HG03135 (cell line): ENCODE results near the gene PANX2.
"Not testable (repeated sequence)": the region's sequence is repeated elsewhere in the genome, so short reads cannot be mapped to it uniquely, and the experiment has no call there.

Experiments used
- ATAC-seq: cut with Tn5 transposase; IDR thresholded peaks from one replicate; pipeline ENCODE4 v1.9.1; 2021; ENCODE audit warnings: mild to moderate bottlenecking, moderate library complexity; ENCODE audit not compliant: unreplicated experiment

The PANX2 gene

GRCh38 chr22:50147258-50148165, 23.0 kb upstream of the PANX2 start:
- not testable (repeated sequence) for ATAC-seq

GRCh38 chr22:50148166-50148500, 22.4 kb upstream of the PANX2 start:
- no peak for ATAC-seq

- ATAC-seq = no peak
These were observed 21.4 kb upstream of the PANX2 start for GRCh38 chr22:50148991-50149721.

- no peak for ATAC-seq
These were observed 20.1 kb upstream of the PANX2 start for GRCh38 chr22:50150161-50151129.

GRCh38 chr22:50151571-50152537, 18.7 kb upstream of the PANX2 start:
- ATAC-seq = no peak

- ATAC-seq = no peak
These were observed 17.3 kb upstream of the PANX2 start for GRCh38 chr22:50153056-50153755.

- ATAC-seq = no peak
These were observed 16.8 kb upstream of the PANX2 start for GRCh38 chr22:50153756-50154140.

GRCh38 chr22:50157709-50158375, 12.7 kb upstream of the PANX2 start:
- no peak for ATAC-seq

GRCh38 chr22:50160947-50161346, 9.6 kb upstream of the PANX2 start:
- no peak for ATAC-seq

GRCh38 chr22:50161508-50162390, 8.8 kb upstream of the PANX2 start:
- no peak for ATAC-seq

- ATAC-seq = no peak
These were observed 8.1 kb upstream of the PANX2 start for GRCh38 chr22:50162391-50162956.

GRCh38 chr22:50165436-50166123, 5.0 kb upstream of the PANX2 start:
- no peak for ATAC-seq

- ATAC-seq = no peak
These were observed 2.6 kb upstream of the PANX2 start for GRCh38 chr22:50167689-50168489.

GRCh38 chr22:50168490-50169180, 1.9 kb upstream of the PANX2 start:
- ATAC-seq = not testable (repeated sequence)

- no peak for ATAC-seq
These were observed 1.3 kb upstream of the PANX2 start for GRCh38 chr22:50169181-50169759.
